ENCODE measurements around the gene KCNK4.
A peak's percentile ranks its signal among the peaks of the same experiment; 100 is the strongest.

Gene KCNK4

DNA sequence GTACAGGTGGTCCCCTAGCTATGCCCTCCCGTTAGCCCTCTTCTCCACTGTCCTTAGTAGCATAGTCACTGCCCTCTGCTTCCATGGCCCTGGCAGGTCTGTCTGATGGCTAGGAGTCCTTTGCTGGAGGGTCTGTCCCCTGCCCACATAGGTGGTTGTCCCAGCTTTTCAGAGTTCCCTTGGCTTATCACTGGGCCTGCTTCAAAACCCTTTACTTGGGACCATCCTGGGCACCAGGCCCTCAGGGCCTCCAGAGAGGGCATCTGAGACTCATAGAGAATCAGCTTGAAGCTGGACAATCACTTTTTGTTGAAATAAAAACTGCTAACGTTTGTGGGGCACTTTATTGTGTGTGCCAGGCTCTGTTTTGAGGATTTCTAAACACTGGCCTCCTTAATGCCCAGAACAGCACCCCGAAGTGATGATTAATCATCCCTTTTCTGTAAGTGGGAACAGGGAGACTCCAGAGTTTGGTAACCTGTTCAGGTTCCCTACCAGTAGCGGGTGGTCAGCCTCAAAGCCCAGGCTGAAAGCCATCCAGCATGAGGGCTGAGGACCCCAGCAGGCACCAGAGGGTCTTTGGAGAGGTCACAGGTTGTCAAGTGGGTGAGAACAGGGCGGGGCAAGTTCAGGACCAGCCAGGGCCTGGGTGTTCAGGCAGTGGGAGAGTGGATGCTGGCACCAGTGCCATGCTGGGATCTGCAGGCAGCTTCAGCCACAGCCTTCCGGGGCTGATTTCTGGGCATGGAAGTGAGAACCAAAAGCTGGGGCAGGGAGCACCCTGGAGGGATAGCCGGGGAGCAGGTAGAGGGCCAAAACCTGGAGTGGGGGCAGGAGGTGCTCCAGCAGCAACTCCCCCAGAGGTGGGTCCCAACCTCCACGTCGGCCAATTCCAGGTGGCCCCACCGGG is 495 bp upstream of the KCNK4 start:
- DNase-seq (ENCODE audit: low read depth in 2 of 2): no peak

DNA sequence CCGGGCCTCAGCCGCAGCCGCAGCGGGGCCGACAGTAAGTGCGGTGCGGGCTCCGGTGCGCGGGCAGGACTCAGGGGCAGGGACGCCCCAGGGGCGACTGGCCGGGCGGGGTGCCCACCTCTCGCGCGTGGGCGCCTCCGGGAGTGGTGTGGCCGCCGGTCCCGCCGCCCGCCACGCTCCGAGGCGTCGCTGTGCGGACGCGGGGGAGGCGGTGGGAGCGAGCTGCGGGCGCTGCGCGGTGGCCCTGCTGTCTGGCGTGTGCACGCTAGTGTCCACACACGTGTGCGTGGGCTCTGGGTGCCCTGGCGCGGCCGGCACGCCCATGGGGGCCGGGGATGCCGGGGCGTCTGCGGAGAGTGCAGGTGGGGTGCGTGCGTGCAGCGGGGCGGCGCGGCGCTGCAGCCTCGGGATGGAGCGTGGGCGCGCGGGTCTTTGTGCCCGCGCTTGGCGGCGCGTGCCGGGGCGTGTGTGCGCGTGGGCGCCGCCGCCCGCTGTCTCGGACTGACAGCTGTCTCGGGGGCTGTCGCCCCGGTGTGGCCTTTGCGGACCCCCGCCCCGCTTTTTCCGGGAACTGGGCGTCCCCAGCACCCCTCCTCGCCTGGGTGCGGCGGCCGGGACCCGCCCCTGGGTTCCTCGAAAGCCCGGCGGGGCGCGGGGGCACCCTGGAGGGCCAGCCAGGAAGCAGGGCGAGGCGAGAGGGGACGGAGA is 804 bp downstream of the KCNK4 start:
- no peak for DNase-seq (ENCODE audit: low read depth in 2 of 2)

DNA sequence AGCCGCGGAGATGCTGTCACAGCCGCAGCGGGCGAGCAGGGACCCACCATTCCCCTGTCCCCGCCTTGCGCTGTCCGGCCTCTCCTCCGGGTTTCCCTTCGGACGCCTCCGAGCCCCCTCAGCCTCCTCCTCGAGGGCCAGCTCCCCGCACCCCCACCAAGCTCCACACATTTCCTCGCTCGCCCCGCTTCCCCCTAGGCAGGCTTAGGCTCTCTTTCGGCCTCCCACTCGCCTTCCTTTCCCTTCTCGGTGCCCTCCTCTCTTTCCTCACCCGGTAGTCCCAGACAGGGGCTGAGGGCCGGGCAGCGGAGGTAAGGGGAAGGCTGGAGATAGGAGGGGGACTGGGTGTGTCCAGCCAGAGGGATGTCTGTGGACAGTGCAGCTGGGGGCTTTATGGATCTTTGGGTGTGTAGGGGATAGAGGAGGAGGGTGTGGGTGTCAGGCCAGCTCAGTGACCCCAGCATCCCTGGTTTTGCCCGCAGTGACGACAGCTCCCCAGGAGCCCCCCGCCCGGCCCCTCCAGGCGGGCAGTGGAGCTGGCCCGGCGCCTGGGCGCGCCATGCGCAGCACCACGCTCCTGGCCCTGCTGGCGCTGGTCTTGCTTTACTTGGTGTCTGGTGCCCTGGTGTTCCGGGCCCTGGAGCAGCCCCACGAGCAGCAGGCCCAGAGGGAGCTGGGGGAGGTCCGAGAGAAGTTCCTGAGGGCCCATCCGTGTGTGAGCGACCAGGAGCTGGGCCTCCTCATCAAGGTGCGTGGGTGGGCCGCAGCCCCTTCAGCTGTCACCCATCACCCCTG is 1.6 kb downstream of the KCNK4 start:
- no peak for DNase-seq (ENCODE audit: low read depth in 2 of 2)

DNA sequence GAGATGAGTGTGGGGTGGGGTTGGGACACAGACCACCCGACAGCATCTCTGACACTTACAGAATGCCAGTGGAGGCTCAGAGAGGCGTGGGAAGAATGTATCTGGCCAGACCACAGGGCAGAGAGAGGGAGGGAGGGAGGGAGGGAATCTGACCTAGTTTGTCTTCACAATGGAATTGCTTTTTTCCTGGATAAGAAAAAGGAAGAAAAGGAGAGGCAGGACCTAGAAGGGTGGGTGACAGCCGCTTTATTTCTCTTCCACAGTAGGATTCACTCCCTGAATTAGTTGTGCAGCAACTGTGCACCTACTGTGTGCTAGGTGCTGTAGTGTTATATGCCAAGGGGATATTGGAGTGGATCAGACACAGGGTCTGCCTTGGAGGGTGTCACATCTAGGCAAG is 3.7 kb downstream of the KCNK4 start:
- DNase-seq (ENCODE audit: low read depth in 2 of 2): no peak

DNA sequence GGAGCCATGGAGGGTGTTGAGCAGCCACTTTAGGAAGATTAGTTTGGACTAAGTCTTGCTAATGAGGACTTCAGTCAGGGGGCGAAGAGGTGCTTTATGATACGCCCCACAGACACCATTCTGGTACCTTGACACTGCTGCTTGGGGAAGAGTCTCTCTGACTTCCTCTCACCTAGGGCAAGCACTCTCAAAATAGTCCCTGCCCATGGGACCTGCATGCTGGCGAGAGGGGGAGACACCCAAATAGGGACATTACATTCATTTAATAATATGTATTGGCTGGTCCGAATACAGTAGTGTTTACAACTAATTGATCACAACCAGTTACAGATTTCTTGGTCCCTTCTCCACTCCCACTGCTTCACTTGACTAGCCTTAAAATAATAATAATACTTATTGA is 4.7 kb downstream of the KCNK4 start:
- DNase-seq (ENCODE audit: low read depth in 2 of 2): no peak

DNA sequence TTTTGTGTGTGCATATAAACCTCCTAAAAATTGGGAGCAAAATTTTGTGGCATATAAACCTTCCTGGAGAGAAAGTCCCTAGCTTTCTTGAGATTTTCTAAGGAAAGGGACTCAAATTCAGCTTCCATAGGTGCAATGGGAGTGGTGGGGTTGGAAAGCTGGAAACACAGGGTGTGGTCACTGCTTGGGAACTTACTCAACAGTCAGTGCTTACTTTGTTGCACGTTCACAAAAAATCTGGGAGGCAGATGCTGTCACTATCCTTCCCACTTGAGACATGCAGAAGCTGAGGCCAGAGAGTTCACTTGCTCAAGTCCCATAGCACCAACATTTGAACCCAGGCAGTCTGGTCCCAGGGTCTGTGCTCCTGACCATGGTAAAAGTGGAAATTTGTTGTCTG is 5.1 kb downstream of the KCNK4 start:
- no peak for DNase-seq (ENCODE audit: low read depth in 2 of 2)

DNA sequence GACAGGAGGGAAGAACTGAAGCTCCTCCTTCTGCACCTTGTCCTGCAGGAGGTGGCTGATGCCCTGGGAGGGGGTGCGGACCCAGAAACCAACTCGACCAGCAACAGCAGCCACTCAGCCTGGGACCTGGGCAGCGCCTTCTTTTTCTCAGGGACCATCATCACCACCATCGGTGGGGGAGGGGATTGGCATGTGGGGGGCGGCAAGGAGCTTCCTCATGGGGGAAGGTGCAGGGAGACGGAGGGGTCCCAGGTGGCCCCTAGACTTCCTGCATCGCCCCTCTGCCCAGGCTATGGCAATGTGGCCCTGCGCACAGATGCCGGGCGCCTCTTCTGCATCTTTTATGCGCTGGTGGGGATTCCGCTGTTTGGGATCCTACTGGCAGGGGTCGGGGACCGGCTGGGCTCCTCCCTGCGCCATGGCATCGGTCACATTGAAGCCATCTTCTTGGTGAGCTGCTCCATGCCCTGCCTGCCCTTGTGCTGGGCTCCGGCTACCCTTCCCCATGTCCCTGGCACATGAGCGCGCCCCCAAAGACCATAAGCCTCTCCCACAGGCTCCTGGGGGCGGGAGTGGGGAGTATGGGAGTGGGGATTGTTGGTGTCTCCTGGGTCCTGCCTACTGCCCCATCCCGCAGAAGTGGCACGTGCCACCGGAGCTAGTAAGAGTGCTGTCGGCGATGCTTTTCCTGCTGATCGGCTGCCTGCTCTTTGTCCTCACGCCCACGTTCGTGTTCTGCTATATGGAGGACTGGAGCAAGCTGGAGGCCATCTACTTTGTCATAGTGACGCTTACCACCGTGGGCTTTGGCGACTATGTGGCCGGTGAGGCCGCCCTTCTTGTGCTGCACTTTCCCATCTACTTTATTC is 6.0 kb downstream of the KCNK4 start:
- DNase-seq (ENCODE audit: low read depth in 2 of 2): no peak

DNA sequence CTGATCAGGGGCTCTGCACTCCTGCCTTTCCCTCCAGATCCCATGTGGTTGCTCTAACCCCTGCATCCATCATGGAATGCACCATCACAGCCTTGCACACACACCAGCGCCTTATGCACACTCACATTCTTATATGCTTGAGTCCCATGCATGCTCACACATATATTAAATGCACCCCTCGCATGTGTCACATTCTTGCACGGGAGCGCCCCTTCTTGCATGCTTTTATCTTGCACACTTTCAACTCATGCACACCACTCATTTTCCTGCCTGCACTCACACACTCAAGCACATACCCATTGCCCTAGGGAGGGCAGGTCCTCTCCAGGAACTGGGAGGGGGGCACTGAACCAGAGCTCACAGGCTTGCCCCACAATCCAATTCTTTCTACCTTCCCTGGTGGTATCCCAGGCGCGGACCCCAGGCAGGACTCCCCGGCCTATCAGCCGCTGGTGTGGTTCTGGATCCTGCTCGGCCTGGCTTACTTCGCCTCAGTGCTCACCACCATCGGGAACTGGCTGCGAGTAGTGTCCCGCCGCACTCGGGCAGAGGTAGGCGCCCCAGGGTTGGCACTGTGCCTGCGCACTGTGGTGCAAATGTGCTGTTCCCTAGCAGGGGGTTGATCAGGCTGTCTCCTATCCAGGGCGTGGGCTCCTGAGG is 6.7 kb downstream of the KCNK4 start:
- DNase-seq (ENCODE audit: low read depth in 2 of 2): no peak

DNA sequence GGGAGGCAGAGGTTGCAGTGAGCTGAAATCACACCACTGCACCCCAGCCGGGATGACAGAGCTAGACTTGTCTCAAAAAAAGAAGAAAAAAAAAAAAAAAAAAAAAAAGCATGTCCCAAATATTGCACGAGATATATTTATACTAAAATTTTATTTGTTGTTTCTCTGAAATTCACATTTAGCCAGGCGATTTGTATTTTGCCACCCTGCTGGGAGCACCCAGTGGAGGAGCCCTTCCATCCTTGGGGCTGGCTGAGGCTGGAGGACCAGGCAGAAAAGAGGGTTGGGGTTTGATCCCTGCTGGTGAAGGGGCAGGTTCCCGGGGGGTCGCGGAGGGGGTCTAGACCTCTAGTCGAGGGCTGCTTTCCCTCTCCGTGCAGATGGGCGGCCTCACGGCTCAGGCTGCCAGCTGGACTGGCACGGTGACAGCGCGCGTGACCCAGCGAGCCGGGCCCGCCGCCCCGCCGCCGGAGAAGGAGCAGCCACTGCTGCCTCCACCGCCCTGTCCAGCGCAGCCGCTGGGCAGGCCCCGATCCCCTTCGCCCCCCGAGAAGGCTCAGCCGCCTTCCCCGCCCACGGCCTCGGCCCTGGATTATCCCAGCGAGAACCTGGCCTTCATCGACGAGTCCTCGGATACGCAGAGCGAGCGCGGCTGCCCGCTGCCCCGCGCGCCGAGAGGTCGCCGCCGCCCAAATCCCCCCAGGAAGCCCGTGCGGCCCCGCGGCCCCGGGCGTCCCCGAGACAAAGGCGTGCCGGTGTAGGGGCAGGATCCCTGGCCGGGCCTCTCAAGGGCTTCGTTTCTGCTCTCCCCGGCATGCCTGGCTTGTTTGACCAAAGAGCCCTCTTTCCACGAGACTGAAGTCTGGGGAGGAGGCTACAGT is 8.1 kb downstream of the KCNK4 start:
- no peak for DNase-seq (ENCODE audit: low read depth in 2 of 2)

DNA sequence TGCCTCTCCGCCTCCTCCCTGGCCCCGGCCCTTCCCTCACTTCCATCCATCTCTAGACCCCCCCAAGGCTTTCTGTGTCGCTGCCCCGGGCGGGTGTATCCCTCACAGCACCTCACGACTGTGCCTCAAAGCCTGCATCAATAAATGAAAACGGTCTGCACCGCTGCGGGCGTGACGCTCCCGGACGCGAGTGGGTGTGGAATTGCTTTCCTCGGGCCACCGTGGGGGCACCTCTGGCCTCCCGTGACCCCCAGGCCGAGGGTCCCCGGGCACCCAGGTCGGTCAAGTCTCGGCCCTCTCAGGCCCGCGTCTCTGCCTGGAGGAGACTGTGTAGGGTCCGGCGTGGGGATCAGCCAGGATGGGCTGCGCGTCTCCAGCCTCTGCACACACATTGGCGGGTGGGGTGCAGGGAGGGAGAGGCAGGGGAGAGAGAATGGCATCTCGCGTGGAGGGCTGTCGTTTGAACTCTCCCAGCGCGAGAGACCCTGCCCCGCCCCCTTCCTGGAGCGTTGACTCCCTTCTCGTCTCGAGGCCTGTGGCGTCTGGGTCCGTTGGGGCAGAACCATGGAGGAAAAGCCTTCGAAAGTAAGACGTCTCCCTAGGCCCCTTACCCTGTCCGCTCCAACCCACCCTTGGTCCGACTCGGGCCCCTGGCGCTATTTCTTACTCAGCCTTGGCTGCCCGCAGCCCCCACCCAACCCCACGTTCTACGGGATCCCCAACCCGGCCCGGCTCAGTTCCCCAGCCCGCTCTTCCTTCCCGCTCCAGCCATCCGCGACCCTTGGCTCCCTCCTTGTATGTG is 8.9 kb downstream of the KCNK4 start, which contains the start of gene CATSPERZ:
TSS of gene CATSPERZ (plus strand) at position 512 of the 802 bp plus-strand sequence. CDS start at position 565, 53 bp downstream.
- no peak for DNase-seq (ENCODE audit: low read depth in 2 of 2)

DNA sequence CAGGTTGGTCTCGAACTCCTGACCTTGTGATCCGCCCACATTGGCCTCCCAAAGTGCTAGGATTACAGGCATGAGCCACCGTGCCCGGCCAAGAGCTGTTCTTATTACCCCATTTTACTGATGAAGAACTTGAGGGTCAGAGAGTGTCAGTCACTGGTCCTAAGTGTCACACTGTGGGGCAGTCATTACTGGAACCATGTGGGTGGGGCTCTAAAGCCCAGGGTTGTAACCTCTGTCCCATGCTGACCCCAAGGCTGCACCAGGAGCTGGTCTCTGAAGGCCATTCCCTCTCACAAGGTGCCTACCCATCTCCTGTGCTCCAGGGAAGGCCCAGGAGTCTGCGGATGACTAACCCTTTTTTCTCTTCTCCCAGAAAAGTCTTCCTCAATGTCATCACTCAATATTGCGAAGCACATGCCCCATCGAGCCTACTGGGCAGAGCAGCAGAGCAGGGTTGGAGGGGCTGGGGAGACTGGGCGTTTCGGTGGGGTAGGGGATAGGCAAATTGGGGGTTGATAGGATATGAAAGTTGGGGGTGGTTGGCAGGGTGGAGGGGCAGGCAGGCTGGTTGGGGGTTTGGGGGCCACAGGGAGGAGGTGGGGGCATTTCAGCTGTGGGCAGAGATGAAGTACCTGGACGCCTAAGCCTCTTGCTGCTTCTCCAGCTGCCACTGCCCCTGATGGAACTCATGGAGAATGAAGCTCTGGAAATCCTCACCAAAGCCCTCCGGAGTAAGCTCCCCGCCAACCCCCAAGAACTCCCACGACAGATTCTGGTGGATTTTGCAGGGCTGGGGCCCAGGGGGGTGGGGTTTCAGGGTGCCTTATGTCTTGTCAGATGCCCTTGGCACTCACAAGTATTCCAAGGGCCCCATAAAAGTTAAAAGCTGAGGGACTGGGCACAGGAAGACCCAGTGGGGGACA is 12.3 kb downstream of the KCNK4 start:
- no peak for DNase-seq (ENCODE audit: low read depth in 2 of 2)

DNA sequence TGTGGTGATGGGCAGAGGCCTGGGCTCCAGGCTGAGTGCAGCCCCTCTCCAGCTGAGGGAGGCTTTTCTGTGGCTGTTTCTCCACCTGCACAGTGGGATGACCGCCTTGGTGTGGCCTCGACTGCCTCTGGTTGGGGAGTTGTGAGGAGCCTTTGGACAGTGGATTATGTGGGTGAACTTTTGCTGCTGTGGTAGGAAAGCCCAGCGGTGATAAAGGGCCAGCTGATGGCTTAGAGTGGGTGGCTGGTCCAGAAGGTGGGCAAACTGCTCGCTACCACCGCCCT is 12.9 kb downstream of the KCNK4 start:
- DNase-seq (ENCODE audit: low read depth in 2 of 2): no peak

DNA sequence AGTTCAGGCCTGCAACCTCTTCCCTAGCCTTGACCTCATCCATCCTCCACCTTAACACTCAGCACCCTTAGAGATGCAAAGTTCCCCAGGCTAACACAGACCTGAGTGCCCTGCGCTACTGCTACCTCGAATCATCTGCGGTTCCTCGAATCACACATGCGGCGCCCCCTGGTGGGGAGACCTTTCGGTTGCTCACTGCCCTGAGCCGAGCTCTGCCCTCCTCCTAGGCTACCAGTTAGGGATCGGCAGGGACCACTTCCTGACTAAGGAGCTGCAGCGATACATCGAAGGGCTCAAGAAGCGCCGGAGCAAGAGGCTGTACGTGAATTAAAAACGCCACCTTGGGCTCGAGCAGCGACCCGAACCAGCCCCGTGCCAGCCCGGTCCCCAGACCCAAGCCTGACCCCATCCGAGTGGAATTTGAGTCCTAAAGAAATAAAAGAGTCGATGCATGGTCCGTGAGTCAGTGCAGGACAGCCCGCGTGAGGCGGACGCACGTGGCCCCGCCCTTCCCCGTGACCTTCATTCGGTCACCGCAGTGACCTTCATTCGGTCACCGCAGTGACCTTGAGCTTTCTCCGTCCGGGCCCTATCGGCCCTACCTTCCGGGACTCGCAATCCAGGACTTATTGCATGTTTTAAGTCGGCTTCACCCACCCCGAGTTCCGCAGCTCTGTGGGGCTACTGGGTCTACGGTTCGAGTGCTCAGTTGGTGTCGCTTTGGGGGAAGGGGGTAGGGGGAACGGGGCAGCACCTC is 13.4 kb downstream of the KCNK4 start:
- peak; percentile 88 to 92 for DNase-seq (ENCODE audit: low read depth in 2 of 2)

DNA sequence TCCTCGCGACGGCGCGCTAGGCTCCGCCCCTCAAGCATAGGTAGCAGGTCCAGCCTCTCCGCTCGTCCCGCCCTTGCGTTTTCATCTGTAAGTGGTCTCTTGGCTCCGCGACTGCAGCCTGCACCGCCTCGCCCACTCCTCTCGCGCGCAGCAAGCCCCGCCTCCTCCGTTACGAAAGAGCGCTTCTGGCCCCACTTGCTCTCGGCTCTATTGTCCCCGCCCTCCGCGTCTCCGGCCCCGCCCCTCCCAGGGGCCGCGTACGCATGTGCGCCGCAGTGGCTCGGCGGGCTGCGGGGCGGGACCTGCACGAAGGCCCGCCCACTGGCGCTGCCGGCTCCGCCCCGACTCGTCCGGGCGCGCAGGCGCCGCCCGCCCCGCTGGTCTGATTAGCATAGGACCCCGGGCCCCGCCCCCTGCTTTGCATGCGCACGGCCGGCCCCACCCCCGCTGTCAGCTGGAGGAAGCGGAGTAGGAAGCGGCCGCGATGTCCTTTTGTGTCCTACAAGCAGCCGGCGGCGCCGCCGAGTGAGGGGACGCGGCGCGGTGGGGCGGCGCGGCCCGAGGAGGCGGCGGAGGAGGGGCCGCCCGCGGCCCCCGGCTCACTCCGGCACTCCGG is 14.1 kb downstream of the KCNK4 start, which contains the start of gene ESRRA:
TSS of gene ESRRA (plus strand) at position 450 of the 616 bp plus-strand sequence. CDS start 1,656 bp downstream, outside the sequence.
- DNase-seq (ENCODE audit: low read depth in 2 of 2): peak; percentile 99 to 100

DNA sequence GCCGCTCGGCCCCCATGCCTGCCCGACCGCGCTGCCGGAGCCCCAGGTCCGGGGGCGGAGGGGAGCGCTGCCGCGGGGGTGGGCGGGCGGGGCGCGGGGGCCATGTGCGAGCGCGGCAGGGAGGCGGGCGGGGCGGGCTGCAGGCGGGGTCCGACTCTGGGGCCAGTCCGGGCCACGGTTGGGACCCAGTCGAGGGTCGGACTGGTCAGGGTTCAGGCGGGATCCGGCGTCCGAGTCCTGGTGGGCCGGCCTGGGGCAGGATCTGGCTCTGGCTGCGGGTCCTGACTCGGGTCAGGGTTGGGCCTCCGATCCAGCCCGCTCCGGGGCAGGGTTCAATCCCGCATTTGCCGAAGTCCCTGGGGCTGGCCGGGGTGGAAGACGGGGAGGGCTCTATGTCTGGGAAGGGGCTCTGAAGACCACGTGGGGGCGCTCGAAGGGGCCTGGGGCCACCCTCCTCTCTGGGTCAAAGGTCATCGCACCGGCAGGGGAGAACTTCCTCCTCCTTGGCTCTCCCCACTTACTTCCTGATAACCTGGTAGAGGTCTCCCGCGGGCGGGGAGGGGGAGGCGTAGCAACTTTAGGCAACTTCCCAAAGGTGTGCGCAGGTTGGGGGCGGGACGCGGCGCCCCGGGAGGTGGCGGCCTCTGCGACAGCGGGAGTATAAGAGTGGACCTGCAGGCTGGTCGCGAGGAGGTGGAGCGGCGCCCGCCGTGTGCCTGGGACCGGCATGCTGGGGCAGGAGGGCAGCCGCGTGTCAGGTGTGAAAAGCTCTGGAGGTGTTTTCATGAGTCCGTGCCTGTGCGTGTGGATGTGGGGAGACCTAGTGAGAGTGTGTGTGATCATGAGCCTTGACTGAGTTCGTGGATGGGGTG is 14.8 kb downstream of the KCNK4 start:
- peak; percentile 55 to 60 for DNase-seq (ENCODE audit: low read depth in 2 of 2)

DNA sequence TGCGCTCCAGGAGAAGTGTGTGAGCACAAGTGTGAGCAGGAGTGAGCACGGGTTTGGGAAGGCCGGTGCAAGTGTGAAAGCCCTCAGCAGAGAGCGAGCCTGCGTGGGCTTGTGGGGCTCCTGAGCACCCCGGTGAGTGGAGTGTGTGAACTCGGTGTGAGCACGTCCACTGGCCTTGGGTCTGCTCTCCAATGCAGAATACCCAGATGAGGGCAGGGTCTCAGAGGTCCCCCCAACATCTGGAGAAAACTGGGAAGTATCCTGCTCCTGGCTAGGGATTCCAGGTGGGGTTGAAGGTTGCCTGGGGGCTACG is 15.4 kb downstream of the KCNK4 start:
- DNase-seq (ENCODE audit: low read depth in 2 of 2): no peak

Data from stimulated activated CD8-positive, alpha-beta memory T cell treated with anti-CD3 and anti-CD28 coated beads, Interleukin-15, amount 100 ng/mL, for 48 hours (primary cell).